ENCODE data around the gene HNMT.

DNA sequence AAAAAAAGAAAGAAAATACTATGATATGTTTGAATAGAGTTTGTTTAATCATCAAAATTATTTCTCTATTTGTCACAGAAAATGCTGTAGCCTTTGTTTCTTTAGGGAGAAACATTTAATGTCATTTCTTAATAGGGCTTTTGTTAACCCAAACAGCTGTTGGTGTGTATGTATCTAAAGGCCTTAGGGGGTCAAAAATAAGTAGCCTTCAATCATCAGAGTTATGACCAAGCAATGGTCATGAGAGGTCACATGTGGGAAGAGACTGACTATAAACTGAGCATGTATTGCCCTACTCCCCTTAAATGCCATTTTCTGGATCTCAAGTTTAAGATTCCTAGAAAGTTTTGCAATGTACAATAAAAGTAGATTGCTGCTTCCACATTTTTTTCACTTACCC is 22.7 kb downstream of the HNMT start:
- TF ChIP-seq, protein P1, sequence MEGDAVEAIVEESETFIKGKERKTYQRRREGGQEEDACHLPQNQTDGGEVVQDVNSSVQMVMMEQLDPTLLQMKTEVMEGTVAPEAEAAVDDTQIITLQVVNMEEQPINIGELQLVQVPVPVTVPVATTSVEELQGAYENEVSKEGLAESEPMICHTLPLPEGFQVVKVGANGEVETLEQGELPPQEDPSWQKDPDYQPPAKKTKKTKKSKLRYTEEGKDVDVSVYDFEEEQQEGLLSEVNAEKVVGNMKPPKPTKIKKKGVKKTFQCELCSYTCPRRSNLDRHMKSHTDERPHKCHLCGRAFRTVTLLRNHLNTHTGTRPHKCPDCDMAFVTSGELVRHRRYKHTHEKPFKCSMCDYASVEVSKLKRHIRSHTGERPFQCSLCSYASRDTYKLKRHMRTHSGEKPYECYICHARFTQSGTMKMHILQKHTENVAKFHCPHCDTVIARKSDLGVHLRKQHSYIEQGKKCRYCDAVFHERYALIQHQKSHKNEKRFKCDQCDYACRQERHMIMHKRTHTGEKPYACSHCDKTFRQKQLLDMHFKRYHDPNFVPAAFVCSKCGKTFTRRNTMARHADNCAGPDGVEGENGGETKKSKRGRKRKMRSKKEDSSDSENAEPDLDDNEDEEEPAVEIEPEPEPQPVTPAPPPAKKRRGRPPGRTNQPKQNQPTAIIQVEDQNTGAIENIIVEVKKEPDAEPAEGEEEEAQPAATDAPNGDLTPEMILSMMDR (IDR thresholded peaks at IDR 0.05), result no peak
- no peak for TF ChIP-seq EZH2 (IDR thresholded peaks at IDR 0.05; ENCODE audit: borderline replicate concordance, insufficient read depth, low read depth, low read length, poor library complexity, severe bottlenecking)

All from B cell (primary cell).